HG03565 (cell line): ENCODE measurements around the gene UGT2A1.

Source experiments
- ATAC-seq: cut with Tn5 transposase; IDR thresholded peaks from one replicate; pipeline ENCODE4 v1.9.1; 2021; ENCODE audit warnings: mild to moderate bottlenecking, moderate library complexity; ENCODE audit not compliant: unreplicated experiment

UGT2A1 gene

DNA sequence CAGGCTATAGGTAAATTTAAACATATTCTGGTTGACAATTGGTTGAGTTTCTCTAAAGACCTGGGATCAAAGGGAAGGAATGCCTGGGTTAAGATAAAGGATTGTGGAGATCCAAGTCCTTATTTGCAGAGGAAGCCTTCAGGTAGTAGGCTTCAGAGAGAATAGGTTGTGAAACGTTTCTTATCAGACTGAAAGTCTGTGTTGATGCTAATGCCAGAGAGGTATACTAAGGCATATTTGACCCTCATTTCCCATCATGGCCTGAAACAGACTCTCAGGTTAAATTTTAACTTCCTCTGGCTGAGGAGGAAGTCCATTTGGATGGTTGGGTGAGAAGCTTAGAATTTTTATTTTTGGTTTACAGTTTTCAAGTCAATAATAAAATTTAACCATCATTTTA is 61.7 kb downstream of the UGT2A1 start:
- ATAC-seq, result no peak

DNA sequence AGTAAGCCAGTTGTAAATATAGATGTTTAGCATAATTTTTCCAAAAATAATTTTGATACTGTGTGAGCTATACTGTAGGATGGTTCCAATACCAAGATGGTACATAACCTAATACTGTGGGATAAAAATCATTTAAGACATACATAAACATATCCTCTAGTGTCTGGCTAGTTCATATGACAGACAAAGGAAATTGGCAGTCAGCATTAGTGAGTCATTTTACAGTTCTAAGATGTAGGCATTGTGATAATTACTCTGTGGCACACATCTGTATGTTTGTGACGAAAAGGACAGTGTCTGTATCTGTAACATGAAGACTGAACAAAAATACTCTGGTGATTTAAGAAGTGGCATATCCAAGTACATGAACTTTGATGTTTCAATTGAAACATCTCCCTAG is 63.2 kb downstream of the UGT2A1 start:
- ATAC-seq, result no peak

DNA sequence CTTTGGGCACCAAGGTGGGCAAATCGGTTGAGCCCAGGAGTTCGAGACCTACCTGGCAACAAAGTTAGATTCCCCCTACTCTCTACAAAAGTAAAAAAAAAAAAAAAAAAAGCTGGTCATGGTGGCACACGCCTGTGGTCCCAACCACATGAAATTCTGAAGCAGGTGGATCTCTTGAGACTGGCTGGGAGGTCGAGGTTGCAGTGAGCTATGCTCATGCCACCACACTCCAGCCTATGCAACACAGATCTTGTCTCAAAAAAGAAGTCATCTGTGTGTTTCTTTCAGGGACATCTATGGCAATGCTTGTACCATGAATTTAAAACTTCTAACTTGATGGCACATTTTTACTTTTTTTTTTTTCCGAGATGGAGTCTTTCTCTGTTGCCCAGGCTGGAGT is 68.9 kb downstream of the UGT2A1 start:
- ATAC-seq, result no peak

DNA sequence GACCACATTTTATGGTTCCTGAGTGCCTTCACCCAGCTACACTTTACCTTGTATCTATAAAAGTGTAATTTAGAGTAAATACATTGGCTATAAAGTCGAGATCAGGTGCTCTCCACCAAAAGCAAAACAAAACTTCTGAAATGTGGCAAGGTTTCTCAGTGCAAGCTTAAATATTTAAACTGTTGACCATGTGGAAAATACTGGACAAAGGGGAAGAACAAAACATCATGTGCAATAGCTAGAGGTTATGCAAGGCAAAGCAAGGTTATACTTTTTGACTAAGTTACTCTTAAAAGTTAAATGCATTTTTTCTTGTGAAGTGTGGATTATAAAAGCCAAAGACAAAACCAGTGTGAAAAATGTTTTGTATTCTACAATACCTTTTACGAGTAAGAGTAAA is 69.5 kb downstream of the UGT2A1 start:
- no peak for ATAC-seq

DNA sequence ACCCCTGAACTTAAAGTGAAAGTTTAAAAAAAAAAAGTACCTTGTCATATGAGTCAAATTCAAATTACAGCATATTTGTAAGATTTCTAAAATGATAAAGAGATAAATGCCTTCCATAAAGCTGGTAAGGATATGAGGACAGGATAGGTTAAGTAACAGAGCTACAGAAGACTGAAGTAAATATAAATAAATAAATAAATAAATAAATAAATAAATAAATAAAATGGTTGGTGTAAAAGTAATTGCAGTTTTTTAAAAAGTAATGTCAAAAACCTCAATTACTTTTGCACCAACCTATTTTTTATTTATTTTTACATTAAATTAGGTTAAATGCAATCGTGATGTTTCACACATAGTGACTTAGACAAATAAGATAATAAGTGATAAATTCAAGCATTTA is 75.8 kb downstream of the UGT2A1 start:
- ATAC-seq, result no peak

DNA sequence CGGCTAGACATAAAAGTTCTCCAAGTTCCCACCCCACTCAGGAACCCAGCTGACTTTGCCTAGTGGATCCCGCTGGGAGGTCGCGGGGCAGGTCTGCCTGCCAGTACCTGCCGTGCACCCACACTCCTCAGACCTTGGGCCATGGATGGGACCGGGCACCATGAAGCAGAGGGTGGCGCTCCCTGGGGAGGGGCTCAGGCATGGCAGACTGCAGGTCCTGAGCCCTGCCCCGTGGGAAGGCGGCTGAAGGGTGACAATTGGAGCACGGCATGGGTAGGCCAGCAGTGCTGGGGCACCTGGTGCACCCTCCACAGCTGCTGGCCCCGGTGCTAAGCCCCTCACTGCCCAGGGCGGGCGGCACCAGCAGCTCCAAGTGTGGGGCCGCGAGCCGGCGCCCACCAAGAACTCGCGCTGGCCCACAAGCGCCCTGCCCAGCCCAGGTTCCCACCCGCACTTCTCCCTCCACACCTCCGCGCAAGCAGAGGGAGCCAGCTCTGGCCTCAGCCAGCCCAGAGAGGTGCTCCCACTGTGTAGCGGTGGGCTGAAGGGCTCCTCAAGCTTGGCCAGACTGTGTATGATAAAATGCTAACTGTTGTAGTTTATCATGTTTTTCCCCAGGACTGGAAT is 76.7 kb downstream of the UGT2A1 start:
- ATAC-seq, result no peak

DNA sequence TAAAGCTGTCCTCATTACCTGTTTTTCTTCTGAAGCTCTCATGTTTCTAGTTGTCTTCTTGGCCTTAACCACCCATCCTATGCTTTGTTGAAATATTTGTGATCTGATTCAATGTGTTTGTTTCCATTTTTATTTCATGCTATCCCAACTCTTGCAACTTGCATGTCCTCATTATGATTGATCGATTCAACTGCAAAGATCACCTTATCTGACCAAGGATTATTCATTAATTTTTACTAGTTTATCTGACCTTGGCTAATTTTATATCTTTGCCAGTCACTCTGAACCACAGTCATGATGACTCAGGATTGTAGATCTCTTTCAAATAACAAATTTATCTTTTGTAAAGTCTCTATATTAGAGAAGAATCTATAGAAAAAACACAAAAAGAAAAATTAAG is 84.3 kb downstream of the UGT2A1 start:
- ATAC-seq, result no peak

DNA sequence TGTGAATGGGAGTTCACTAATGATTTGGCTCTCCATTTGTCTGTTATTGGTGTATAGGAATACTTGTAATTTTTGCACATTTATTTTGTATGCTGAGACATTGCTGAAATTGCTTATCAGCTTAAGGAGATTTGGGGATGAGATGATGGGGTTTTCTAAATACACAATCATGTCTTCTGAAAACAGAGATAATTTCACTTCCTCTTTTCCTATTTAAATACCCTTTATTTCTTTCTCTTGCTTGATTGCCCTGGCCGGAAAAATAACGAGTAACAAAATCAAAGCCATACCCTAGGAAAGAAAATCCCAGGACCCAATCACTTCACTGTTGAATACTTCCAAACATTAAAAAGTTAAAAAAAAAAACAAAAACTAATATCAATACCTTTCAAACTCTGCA is 89.6 kb downstream of the UGT2A1 start:
- ATAC-seq, result no peak

DNA sequence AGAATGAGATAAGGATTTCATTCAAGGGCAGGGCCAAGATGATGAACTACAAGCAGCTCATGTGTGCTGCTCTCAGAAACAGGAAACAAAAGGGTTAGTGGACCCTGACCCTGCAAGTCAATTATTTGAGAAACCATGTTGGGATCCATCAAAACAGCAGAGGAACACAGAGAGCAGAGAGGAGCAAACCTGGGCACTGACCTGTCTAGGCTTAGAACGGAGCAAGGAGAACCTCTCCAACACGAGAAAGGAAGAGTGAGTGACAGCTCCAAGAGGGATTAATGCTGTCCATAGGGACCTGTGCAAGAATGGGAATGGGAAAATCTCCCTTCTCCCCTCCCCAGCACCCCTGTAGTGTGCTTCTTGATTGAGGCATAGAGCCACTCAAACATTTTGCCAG is 103.4 kb downstream of the UGT2A1 start:
- no peak for ATAC-seq

DNA sequence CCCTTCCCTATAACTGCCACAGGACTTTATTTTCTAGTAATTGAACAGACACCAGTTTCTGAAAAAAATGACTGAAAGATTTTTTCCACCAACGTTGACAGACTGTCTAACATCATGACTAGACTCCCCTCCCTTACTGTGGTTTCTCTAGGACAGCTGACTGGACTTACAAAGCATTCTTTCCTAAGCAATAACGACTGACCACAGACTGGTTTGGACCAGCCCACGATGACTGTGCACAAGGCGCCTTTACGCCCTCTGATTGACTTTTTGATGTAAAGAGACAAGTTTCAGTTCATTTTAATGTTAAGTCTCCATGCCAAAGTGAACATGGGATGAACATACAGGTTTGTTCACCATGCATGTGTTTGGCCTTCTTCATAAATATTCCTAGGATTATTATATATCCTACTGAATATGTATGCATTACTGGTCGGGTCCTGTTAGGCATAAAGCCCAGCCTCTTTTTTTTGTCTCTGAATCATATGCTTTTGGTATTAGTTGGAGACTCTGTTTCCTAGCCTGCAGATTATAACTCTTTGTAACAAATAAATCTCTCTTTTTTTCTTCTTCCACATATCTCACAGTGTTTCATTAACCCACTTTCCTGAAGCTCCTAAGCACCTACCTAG is 106.8 kb downstream of the UGT2A1 start:
- ATAC-seq, result no peak
